Posterior vena cava (tissue), 2 donors: Measurements from ENCODE around the gene ERCC5. TPM values are rescaled to one million over a fixed set of nuclear protein-coding genes. Genes with fewer than 3 reads are reported as not detected.

Experiments
- DNase-seq: peaks from one replicate; pipeline ENCODE4 v3.0.0-alpha.2; 2020; ENCODE audit warnings: low spot score
- intact Hi-C, 2 donors: fragments of 100-400 bp; cut with DNase I; formaldehyde crosslinking; loops; one replicate each; pipeline versions ENCODE4 v1.14.1 to v1.14.2; 2022 to 2023
- total RNA-seq, 2 donors: library from RNA; stranded (reverse); fragmentation: NEBNext Ultra II Directional; extraction: Animal tissue kit (Norgen Biotek cat#: 25700); gene quantifications; one replicate each; pipeline ENCODE4 v1.2.1, GENCODE V29; 2021
- donor health status: DM: yes; HTN: yes; CAD: no.
- donor health status: DM: yes; HTN: yes; CAD: no.

ERCC5 gene
- total RNA-seq, 2 donors from 2014 or later = 26.6 to 30.3 TPM

DNA sequence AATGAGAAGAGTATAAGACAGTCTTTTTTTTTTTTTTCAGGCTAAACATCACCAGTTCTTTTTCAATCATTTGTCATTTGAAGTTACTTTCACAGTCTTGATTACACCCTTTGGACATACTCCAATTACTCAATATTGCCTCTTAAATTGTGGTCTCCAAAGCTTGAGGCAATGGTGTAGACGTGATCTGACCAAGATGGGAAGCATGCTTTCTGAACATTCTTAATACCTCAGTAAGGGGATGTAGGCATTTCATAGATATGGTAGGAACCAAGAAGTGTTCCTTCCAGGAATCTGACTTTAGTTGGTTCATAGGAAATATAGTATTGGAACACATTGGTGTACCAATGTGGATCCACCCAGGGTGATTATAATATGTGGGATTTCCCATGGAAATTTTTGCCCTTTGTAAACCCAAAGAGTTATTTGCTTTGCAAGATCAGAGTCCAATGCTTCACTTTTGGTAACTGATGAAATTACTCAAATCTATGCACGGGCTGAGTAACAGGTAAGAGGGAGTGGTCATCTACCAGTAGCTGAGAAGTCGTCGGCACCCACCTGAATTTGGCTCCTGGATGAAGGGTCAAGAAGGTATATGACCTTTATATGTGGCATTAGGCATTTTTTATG is 62.2 kb downstream of the ERCC5 start:
- DNase-seq = no peak
- intact Hi-C loops = no loop called here

DNA sequence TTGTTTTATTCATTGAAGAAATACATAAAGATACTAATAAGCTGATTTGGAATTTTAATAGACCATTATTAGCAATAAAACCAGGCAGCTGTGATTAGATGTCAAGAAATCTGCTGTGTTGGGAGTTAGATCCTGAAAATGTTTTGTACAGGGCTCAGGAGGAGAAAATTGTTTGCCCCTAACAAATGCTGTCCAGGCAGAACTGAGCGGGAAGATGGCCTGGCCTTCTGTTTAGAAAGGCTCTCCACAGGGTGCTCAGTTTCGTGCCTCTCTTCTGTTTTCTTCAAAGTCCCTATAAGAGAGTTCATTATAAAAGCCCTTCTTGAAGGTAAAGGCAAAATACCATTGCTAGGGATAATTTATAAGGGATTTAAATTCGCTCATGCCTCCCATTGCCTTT is 64.1 kb downstream of the ERCC5 start:
- no peak for DNase-seq
- intact Hi-C loops = no loop called here

DNA sequence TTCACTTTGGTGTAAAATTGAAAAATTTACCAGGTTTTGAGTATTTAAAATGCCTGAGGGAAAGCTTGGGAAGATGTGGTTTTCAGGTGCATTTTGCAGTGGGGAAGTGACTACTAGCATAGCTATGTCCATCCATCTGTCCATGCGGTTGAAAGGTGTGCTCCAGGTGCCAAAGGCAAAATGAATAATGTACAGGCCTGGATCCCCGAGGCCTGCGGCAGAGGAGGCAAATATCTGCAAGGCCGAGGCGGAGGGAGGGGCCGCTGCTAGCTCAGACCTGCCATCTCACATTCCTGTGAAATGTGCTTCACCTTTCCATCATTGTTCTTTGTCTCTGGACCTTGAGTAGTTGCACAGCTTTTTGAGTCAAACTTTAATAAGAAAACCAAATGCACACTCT is 65.5 kb downstream of the ERCC5 start:
- intact Hi-C loops = no loop called here
- no peak for DNase-seq

DNA sequence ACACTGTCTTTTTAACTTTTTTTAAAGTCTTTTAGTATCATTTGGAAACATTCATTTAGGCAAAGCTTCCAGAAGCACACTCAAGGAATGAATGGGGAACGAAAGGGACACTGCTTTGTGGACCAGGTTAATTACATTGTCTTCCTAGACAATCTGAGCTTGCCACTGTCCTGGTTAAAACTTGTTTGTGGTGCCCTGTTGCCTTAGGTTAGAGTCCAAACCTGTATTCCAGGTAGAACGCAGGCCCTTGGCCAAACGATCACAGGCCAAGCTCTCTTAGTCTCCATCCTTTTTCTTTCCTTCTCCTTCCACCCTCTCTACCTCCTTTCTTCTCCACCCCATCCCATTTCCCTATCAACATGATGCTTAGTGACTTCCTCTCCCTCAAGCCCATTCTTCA is 66.8 kb downstream of the ERCC5 start:
- DNase-seq = no peak
- intact Hi-C loops = no loop called here

DNA sequence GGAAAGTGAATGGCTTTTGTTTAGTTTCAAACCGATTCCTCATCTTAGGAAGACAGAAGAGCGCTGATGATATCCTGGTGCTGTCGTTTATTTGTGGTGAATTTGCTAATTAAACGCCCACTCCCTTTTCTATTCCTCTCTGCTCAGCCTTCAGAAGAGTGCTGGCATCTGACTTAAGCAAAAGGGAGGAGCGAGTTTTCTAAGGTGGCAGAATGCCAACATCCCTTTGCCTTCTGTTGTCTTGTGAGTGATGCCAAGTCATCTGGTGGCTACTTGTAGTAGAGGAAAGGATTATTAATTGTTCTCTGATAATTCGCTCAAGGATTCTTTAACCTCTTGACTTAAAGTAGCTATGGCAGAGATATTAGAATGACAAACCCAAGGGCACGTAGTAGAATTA is 68.1 kb downstream of the ERCC5 start:
- intact Hi-C loops = no loop called here
- no peak for DNase-seq

DNA sequence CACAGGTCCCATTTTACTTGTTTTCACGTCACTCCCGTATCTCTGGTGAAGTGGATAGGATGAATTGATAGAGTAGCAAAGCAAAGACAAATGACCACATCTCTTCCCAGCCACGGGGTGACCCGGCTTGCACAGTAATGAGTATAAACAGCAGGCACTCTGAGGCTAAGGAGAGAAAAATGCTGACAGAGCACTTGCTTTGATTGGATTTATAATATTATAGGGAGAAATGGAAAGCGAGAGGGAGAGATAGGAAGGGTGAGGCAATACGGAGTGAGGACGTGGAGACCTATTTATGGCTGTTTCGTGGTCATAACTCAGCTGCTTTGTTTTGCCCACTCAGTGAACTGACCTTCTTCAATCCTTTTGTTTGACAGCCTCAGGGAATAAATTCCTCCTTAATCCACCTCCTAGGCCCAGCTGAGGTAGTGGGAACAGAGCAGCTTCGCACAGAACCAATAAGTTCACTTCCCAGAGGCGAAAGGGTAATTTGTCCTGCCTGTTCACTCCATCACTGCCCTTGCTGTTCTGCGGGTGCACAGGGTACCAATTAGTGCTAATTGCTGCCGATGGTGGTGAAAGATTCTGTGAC is 68.6 kb downstream of the ERCC5 start:
- intact Hi-C loops = no loop called here
- DNase-seq = no peak

DNA sequence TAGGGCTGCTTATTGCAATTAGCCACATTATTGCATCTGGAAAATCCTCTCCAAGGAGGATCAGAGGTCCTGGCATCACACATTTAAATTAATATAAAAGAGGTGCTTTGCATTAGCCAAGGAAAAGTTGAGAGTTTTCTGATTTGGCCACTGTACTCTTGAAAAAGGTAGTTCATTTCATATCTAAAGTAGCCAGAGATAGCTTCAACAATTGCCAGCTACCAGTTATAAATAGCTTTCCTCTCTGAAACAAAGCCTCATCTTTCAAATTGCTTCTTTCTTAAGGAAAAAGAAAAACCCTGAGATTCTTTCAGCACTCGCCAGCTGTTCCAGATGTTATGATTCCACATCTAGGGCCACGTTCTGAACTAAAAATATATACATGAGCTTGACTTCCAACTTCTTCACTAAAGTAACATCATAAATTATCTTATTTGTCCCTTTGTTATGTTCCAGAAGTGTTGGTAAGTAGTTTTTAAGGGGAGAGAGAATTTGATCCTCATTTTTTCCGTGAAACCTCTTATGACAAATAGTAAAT is 69.6 kb downstream of the ERCC5 start:
- no peak for DNase-seq
- intact Hi-C loops = no loop called here

DNA sequence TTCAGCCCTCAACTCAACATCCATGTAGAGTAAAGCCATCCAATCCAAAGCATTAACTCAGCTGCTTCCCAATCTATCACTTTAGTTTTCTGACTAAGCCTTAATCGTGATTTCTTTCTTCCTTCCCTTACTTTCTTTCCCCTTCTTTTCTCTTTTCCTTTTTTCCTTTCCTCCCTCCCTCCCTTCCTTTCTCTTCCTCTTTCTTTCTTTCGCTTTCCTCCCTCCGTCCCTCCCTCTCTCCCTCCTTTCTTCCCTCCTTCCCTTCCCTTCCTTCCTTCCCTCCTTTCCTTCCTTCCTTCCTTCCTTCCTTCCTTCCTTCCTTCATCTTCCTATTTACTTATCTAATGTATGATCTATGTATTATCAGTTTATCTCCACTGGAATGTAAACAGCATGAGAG is 71.2 kb downstream of the ERCC5 start:
- no peak for DNase-seq
- intact Hi-C loops = no loop called here

DNA sequence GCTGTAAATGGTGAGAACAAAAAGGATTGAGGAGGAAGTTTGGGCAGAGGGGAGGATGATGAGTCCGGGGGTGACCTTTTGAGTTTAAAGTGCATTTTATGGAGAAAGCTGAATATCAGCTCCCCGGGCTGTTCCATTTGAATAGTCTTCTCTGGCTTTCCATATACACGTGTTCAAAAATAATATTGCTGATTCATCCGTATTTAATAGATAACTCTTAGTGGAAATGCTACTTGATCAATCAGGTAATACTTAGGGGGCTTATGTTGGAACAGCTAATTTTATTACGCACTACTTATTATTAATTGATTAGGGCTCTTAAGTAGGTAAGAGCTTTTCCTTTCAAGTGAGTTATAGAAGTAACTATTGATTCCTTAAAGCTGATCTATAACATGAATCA is 76.4 kb downstream of the ERCC5 start:
- intact Hi-C loops = no loop called here
- no peak for DNase-seq

Other genes with a start within 250 kb of the ERCC5 start
- gene TPP2, start 249.0 kb upstream of the ERCC5 start, total RNA-seq = 10 to 100 TPM; 32.7 to 37.2 TPM
- gene METTL21C, start 151.0 kb upstream of the ERCC5 start, total RNA-seq = not detected
- 10 to 100 TPM in 1 of 2 donors, 1 to 10 TPM in 1; 7.4 to 10.9 TPM for gene TEX30, start 72.2 kb upstream of the ERCC5 start, total RNA-seq
- 1 to 10 TPM; 6.2 to 9.9 TPM for gene POGLUT2, start 47.1 kb upstream of the ERCC5 start, total RNA-seq
- gene BIVM, start 46.9 kb upstream of the ERCC5 start, total RNA-seq = 10 to 100 TPM; 15.3 to 16.8 TPM
- gene SLC10A2, start 220.4 kb downstream of the ERCC5 start, total RNA-seq = not detected